ENCODE results near the gene PPIA.

- TF ChIP-seq POLR2A (IDR thresholded peaks at IDR 0.05) = no peak
- TF ChIP-seq, protein P1, sequence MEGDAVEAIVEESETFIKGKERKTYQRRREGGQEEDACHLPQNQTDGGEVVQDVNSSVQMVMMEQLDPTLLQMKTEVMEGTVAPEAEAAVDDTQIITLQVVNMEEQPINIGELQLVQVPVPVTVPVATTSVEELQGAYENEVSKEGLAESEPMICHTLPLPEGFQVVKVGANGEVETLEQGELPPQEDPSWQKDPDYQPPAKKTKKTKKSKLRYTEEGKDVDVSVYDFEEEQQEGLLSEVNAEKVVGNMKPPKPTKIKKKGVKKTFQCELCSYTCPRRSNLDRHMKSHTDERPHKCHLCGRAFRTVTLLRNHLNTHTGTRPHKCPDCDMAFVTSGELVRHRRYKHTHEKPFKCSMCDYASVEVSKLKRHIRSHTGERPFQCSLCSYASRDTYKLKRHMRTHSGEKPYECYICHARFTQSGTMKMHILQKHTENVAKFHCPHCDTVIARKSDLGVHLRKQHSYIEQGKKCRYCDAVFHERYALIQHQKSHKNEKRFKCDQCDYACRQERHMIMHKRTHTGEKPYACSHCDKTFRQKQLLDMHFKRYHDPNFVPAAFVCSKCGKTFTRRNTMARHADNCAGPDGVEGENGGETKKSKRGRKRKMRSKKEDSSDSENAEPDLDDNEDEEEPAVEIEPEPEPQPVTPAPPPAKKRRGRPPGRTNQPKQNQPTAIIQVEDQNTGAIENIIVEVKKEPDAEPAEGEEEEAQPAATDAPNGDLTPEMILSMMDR (IDR thresholded peaks at IDR 0.05) = no peak
- no peak for TF ChIP-seq EP300 (IDR thresholded peaks at IDR 0.05)
These were observed 52.9 kb downstream of the PPIA start for GRCh38 chr7:44849259-44849884.
